Endodermal cell (in vitro differentiated cells): Measurements from ENCODE around the gene OR10P1. TPM values are rescaled to one million over a fixed set of nuclear protein-coding genes. Genes with fewer than 3 reads are reported as not detected.

ENCODE experiments used
- DNase-seq: peaks from one replicate; pipeline ENCODE4 v3.0.0-alpha.2; 2017
- H3K27ac ChIP-seq: 2 replicates; pipeline ENCODE4 v1.5.1; 2013; ENCODE audit warnings: mild to moderate bottlenecking, low read depth, low read length, moderate library complexity
- H3K27me3 ChIP-seq: 2 replicates; pipeline ENCODE4 v1.6.1; 2013; ENCODE audit warnings: mild to moderate bottlenecking, low read length, moderate library complexity; ENCODE audit not compliant: insufficient read depth, control insufficient read depth, poor library complexity, severe bottlenecking
- H3K36me3 ChIP-seq: 2 replicates; pipeline ENCODE4 v1.7.0; 2013; ENCODE audit warnings: mild to moderate bottlenecking, low read length, moderate library complexity; ENCODE audit not compliant: control insufficient read depth, insufficient read depth
- H3K4me1 ChIP-seq: one replicate; pipeline ENCODE4 v1.7.0; 2013; ENCODE audit warnings: low read length; ENCODE audit not compliant: control insufficient read depth, insufficient read depth
- H3K4me3 ChIP-seq: 2 replicates; pipeline ENCODE4 v1.5.1; 2013; ENCODE audit warnings: mild to moderate bottlenecking, low read length, moderate library complexity
- H3K9ac ChIP-seq: 2 replicates; pipeline ENCODE4 v1.6.1; 2013; ENCODE audit warnings: mild to moderate bottlenecking, low read length, moderate library complexity; ENCODE audit not compliant: poor library complexity, severe bottlenecking; ENCODE audit errors: extremely low read depth
- H3K9me3 ChIP-seq: 2 replicates; pipeline ENCODE4 v1.6.1; 2013; ENCODE audit warnings: mild to moderate bottlenecking, low read length, moderate library complexity; ENCODE audit not compliant: control insufficient read depth
- H3K27ac Mint-ChIP-seq: 2 replicates; pipeline ENCODE4 v1.8.0; 2020; ENCODE audit warnings: mixed read lengths
- H3K27me3 Mint-ChIP-seq: 2 replicates; pipeline ENCODE4 v1.8.0; 2021; ENCODE audit warnings: mild to moderate bottlenecking, mixed read lengths; ENCODE audit not compliant: insufficient read depth
- H3K36me3 Mint-ChIP-seq: 2 replicates; pipeline ENCODE4 v1.8.0; 2020; ENCODE audit warnings: low read depth, mixed read lengths
- H3K4me1 Mint-ChIP-seq: 2 replicates; pipeline ENCODE4 v1.8.0; 2020; ENCODE audit warnings: mixed read lengths
- H3K4me3 Mint-ChIP-seq: 2 replicates; pipeline ENCODE4 v1.8.0; 2020; ENCODE audit warnings: mild to moderate bottlenecking, moderate library complexity, mixed read lengths
- H3K9me3 Mint-ChIP-seq: 2 replicates; pipeline ENCODE4 v1.8.0; 2020; ENCODE audit warnings: mild to moderate bottlenecking, mixed read lengths
- CTCF ChIP-seq: fragments of 200-600 bp; sonication (generic); conservative IDR thresholded peaks from 2 replicates; pipeline ENCODE4 v1.5.0; 2021; ENCODE audit warnings: antibody characterized with exemption, mild to moderate bottlenecking
- WGBS, 2 experiments: methylation state at CpG; one replicate each; pipeline versions ENCODE4 v1.1.5 to v1.1.7; 2013; ENCODE audit warnings: missing lambda C conversion rate in 2 of 2, mixed read lengths in 1 of 2; ENCODE audit not compliant: insufficient coverage in 1 of 2, insufficient read length in 1 of 2; 5-methylcytosine and 5-hydroxymethylcytosine counted together
- total RNA-seq, 2 donors: library from RNA; stranded (reverse); fragmentation: NEBNext Ultra II Directional in 1 of 2; extraction: Animal tissue kit (Norgen Biotek cat#: 25700) in 1 of 2; gene quantifications; 2 replicates in 1 of 2; 3 replicates in 1 of 2; pipeline ENCODE4 v1.2.1, GENCODE V29; 2021

OR10P1 gene
- total RNA-seq, 2 donors from 2014 or later: not detected

- DNase-seq: no peak
- Mint-ChIP-seq H3K4me3 (no peak overlapping the region), H3K4me1 (peaks cover 17% of the 10 kb centered on the region), H3K9me3 (no peaks in the 10 kb centered on the region), H3K36me3 (peaks cover 11% of the 10 kb centered on the region), H3K27ac (no peak overlapping the region), H3K27me3 (peaks cover 11% of the 10 kb centered on the region)
- H3K27ac ChIP-seq: no peak overlapping the region
- H3K27me3 ChIP-seq: no peaks in the 10 kb centered on the region
- WGBS, 2 experiments: 94 to 100% methylated on average over 2 to 5 of the region's 5 CpGs
- no peak overlapping the region for H3K9ac ChIP-seq
- H3K4me3 ChIP-seq: no peak overlapping the region
- no peaks in the 10 kb centered on the region for H3K36me3 ChIP-seq
- H3K9me3 ChIP-seq: no peaks in the 10 kb centered on the region
- no peak for TF ChIP-seq CTCF
- H3K4me1 ChIP-seq: peaks cover 7% of the 10 kb centered on the region
These were observed 43.0 kb downstream of the OR10P1 start for GRCh38 chr12:55679691-55680090.

DNA sequence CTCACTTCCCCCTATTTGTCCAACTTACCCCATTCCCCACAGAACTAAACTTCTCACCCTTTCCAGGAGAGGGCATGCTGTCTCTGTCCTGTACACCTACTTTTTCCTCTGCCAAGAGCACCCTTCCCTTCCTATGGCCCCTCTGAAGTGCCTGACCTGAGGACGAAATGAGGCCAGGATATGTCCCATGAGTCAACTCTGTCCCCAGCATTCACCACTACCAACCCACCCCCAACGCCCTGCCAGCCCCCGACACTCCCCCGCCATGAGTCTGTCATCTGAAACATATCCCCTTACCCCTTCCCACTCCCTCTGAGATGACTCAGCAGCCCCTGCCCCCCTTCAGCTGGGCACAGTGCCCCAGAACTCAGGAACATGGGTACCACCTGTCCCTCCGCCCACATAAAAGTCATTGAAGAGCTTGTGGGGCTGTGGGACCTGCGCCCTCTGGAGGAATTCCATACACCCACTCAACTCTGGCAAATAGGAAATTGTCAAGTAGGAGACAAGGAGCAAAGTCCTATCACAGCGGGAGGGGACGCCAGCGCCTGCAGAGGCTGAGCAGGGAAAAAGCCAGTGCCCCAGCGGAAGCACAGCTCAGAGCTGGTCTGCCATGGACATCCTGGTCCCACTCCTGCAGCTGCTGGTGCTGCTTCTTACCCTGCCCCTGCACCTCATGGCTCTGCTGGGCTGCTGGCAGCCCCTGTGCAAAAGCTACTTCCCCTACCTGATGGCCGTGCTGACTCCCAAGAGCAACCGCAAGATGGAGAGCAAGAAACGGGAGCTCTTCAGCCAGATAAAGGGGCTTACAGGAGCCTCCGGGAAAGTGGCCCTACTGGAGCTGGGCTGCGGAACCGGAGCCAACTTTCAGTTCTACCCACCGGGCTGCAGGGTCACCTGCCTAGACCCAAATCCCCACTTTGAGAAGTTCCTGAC, 44.7 kb downstream of the OR10P1 start:
- Mint-ChIP-seq H3K36me3 (peaks cover 21% of the 10 kb centered on the region), H3K27ac (peak overlapping the region; percentile 95), H3K9me3 (no peaks in the 10 kb centered on the region), H3K4me1 (peaks cover 17% of the 10 kb centered on the region), H3K4me3 (peak overlapping the region; percentile 69), H3K27me3 (peaks cover 6% of the 10 kb centered on the region)
- DNase-seq: peak; percentile 99
- H3K27ac ChIP-seq: no peak overlapping the region
- no peaks in the 10 kb centered on the region for H3K36me3 ChIP-seq
- peaks cover 7% of the 10 kb centered on the region for H3K4me1 ChIP-seq
- no peak overlapping the region for H3K9ac ChIP-seq
- no peaks in the 10 kb centered on the region for H3K9me3 ChIP-seq
- peak overlapping the region; percentile 70 for H3K4me3 ChIP-seq
- H3K27me3 ChIP-seq: no peaks in the 10 kb centered on the region
- 26 to 42% methylated on average over 8 to 17 of the region's 17 CpGs for WGBS, 2 experiments
- TF ChIP-seq CTCF: peak; percentile 75

GRCh38 chr12:55682087-55682796, 45.5 kb downstream of the OR10P1 start:
- Histone ChIP-seq H3K4me3 (peak overlapping the region; percentile 70), H3K27me3 (no peaks in the 10 kb centered on the region), H3K27ac (no peak overlapping the region), H3K4me1 (peaks cover 7% of the 10 kb centered on the region), H3K36me3 (no peaks in the 10 kb centered on the region), H3K9me3 (no peaks in the 10 kb centered on the region), H3K9ac (no peak overlapping the region)
- no peak for TF ChIP-seq CTCF
- Mint-ChIP-seq H3K9me3 (no peaks in the 10 kb centered on the region), H3K27me3 (peaks cover 4% of the 10 kb centered on the region), H3K4me1 (peaks cover 17% of the 10 kb centered on the region), H3K4me3 (peak overlapping the region; percentile 69), H3K36me3 (peaks cover 25% of the 10 kb centered on the region), H3K27ac (peak overlapping the region; percentile 95)
- WGBS, 2 experiments: 95 to 96% methylated on average over 4 to 13 of the region's 13 CpGs
- DNase-seq: no peak
